HFFc6 (cell line): ENCODE measurements around the gene TBCK. TPM values are rescaled to one million over a fixed set of nuclear protein-coding genes. Genes with fewer than 3 reads are reported as not detected.
A peak's percentile ranks its signal among the peaks of the same experiment; 100 is the strongest.

Source experiments
- DNase-seq: peaks from one replicate; pipeline ENCODE4 v3.0.0-alpha.2; 2018
- H3K27ac Mint-ChIP-seq: 2 replicates; pipeline ENCODE4 v1.8.0; 2020; ENCODE audit warnings: mild to moderate bottlenecking, mixed read lengths
- H3K27me3 Mint-ChIP-seq: 2 replicates; pipeline ENCODE4 v1.8.0; 2021; ENCODE audit warnings: mild to moderate bottlenecking, moderate library complexity, mixed read lengths; ENCODE audit not compliant: insufficient read depth
- H3K36me3 Mint-ChIP-seq: 2 replicates; pipeline ENCODE4 v1.8.0; 2021; ENCODE audit warnings: low read depth, mixed read lengths
- H3K4me1 Mint-ChIP-seq: 2 replicates; pipeline ENCODE4 v1.8.0; 2020; ENCODE audit warnings: low read depth, mixed read lengths
- H3K4me3 Mint-ChIP-seq: 2 replicates; pipeline ENCODE4 v1.8.0; 2020; ENCODE audit warnings: mild to moderate bottlenecking, moderate library complexity, mixed read lengths
- H3K9me3 Mint-ChIP-seq: 2 replicates; pipeline ENCODE4 v1.8.0; 2020; ENCODE audit warnings: mild to moderate bottlenecking, mixed read lengths
- CTCF ChIP-seq: fragments of 200-600 bp; sonication (generic); IDR thresholded peaks from 2 replicates; pipeline ENCODE4 v1.5.0; 2021; ENCODE audit warnings: antibody characterized with exemption, mild to moderate bottlenecking
- total RNA-seq, 6 experiments: library from RNA; stranded (reverse); fragmentation: NEBNext Ultra II Directional; extraction: Animal tissue kit (Norgen Biotek cat#: 25700); gene quantifications; 2 replicates in 1 of 6; 3 replicates in 5 of 6; pipeline ENCODE4 v1.2.3, GENCODE V29; 2021

TBCK gene
- total RNA-seq, 6 experiments from 2014 or later = 21.4 to 37.0 (median 27.1) TPM

- H3K4me1 Mint-ChIP-seq = peaks cover 19% of the 10 kb centered on the region
- DNase-seq = peak; percentile 84
- H3K27me3 Mint-ChIP-seq = peaks cover 7% of the 10 kb centered on the region; the same call in 1 of the 2 replicates
- TF ChIP-seq CTCF = no peak
- H3K36me3 Mint-ChIP-seq = peaks cover 7% of the 10 kb centered on the region; the same call in 1 of the 2 replicates
- no peak overlapping the region for H3K4me3 Mint-ChIP-seq
- H3K27ac Mint-ChIP-seq = no peak overlapping the region
- peaks cover 9% of the 10 kb centered on the region; the same call in 1 of the 2 replicates for H3K9me3 Mint-ChIP-seq
These were observed 296.2 kb downstream of the TBCK start for GRCh38 chr4:106019771-106020170.

DNA sequence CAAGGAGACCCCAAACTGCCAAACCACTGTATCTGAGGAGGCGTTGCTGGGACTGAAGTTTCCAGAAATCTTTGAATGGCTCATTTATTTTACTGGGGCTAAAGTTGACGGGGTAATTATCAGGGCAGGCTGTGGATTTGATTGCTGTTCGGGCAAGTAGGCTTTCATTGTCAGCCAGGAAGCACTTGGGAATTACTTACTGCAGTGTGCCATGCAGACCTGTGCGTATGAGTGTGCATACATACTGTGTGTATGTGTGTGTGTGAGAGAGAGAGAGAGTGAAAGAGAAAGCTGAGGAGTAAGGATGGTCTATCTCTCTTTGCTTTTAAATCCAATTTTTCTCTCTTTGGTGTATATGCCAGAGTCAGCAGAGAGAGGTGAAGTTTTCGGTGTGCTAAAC, 298.0 kb downstream of the TBCK start:
- H3K9me3 Mint-ChIP-seq = peaks cover 23% of the 10 kb centered on the region
- no peak overlapping the region for H3K27ac Mint-ChIP-seq
- H3K27me3 Mint-ChIP-seq = peaks cover 7% of the 10 kb centered on the region; the same call in 1 of the 2 replicates
- no peak for TF ChIP-seq CTCF
- H3K4me1 Mint-ChIP-seq = peaks cover 19% of the 10 kb centered on the region
- no peak overlapping the region for H3K4me3 Mint-ChIP-seq
- peaks cover 18% of the 10 kb centered on the region; the same call in 1 of the 2 replicates for H3K36me3 Mint-ChIP-seq
- DNase-seq = no peak

DNA sequence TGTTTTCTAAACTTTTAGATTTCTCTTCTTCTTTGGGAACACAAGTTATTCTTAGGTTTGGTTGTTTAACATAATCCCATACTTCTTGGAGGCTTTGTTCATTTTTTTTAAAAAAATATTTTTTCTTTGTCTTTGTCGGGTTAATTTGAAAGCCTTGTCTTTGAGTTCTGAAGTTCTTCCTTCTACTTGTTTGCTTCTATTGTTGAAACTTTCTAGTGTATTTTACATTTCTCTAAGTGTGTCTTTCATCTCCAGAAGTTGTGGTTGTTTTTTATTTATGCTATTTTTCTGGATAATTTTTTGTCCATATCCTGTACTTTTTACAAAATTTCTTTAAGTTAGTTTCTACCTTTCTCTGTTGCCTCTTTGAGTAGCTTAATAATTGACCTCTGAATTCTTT, 304.6 kb downstream of the TBCK start:
- Mint-ChIP-seq H3K27ac (no peak overlapping the region), H3K27me3 (peaks cover 7% of the 10 kb centered on the region; the same call in 1 of the 2 replicates), H3K36me3 (peaks cover 24% of the 10 kb centered on the region), H3K4me3 (no peak overlapping the region), H3K4me1 (no peaks in the 10 kb centered on the region), H3K9me3 (peaks cover 31% of the 10 kb centered on the region)
- no peak for TF ChIP-seq CTCF
- no peak for DNase-seq

- Mint-ChIP-seq H3K27ac (no peak overlapping the region), H3K4me1 (no peaks in the 10 kb centered on the region), H3K36me3 (peaks cover 24% of the 10 kb centered on the region), H3K27me3 (peaks cover 7% of the 10 kb centered on the region; the same call in 1 of the 2 replicates), H3K9me3 (peaks cover 31% of the 10 kb centered on the region), H3K4me3 (no peak overlapping the region)
- no peak for DNase-seq
- TF ChIP-seq CTCF = no peak
These were observed 305.2 kb downstream of the TBCK start for GRCh38 chr4:106010761-106011160.

GRCh38 chr4:106002994-106003393, 313.0 kb downstream of the TBCK start:
- no peak for DNase-seq
- TF ChIP-seq CTCF = no peak
- Mint-ChIP-seq H3K4me3 (no peak overlapping the region), H3K9me3 (no peaks in the 10 kb centered on the region), H3K27ac (no peak overlapping the region), H3K27me3 (peaks cover 12% of the 10 kb centered on the region; the same call in 1 of the 2 replicates), H3K36me3 (no peaks in the 10 kb centered on the region), H3K4me1 (no peaks in the 10 kb centered on the region)
